Fibroblast of skin of back (primary cell): ENCODE data around the gene ACADSB.

ENCODE experiments used
- DNase-seq: peaks from one replicate; pipeline ENCODE4 v3.0.0-alpha.2; 2013

ACADSB gene

DNA sequence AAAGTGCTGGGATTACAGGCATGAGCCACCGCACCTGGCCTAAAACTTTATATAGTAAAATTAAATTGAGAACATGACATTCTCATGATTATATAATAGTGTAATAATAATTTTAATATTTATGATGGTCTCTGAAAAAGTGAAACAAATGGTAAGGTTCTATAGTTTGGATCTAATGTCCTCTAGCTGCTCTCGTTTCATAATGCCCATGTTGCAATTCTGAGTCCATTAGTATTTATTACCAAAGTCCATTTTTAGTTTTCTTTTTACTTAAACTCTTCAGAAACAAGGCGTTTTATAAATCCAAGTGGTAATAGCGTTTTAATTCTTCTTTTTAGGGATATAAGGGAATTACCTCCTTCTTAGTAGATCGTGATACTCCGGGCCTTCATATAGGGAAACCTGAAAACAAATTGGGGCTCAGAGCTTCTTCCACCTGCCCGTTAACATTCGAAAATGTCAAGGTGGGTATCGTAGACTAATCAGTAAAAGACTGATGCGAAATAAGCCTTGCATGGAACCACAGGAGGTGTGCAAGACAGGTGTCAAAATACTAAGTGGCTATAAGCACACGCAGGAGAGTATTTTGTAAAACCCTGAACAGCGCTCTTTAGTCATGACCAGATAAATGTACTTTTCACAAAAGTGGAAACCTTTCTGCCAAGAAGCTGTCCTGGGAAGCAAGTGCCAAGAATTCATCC, 34.1 kb downstream of the ACADSB start:
- no peak for DNase-seq

DNA sequence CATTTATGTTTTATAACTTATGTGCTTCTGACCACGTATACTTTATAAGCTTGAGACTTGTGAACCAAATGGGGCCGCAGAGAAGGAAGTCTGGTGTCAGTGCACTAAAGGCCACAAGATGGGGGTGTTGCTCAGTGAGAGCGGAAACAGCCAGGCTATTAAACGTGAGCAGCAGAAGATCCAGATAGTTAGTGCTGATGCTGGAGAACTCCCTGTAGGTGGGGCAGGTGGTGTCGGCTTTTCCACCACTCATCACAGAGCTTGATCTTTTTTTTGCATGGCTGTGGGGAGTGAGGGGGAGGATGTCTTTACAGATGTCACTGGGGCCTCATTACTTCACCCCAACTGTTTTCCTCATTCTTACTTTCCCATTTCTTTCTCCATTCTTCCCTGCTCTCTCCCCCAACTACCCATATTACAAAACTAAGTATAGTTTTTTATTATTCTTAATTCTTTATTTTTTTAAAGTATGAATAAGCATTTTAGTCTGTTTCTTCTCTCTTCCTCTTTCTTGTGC, 34.7 kb downstream of the ACADSB start:
- peak; percentile 54 for DNase-seq

- peak; percentile 2 for DNase-seq
Measured at GRCh38 chr10:123044391-123044790, 35.6 kb downstream of the ACADSB start.

GRCh38 chr10:123045961-123046731, 37.3 kb downstream of the ACADSB start:
- no peak for DNase-seq

DNA sequence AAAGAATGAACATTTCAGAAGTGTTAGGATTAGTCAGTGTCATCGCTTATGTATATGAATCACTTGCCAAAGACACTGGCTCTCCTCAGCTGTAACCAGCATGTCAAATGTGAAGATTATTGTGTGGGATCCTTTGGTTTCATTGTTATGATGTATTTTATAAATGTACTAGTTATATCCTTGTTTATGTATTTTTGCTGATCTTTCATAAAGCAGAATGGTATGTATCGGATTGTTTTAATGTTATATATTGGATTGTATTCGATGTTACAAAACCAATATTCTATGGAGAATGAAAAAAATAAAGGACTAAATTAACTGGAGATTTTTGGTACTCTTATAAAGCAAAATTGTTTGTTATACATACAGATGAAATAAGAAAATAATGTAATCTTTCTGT, 49.2 kb downstream of the ACADSB start:
- no peak for DNase-seq

GRCh38 chr10:123061865-123062264, 53.1 kb downstream of the ACADSB start:
- DNase-seq: no peak

DNA sequence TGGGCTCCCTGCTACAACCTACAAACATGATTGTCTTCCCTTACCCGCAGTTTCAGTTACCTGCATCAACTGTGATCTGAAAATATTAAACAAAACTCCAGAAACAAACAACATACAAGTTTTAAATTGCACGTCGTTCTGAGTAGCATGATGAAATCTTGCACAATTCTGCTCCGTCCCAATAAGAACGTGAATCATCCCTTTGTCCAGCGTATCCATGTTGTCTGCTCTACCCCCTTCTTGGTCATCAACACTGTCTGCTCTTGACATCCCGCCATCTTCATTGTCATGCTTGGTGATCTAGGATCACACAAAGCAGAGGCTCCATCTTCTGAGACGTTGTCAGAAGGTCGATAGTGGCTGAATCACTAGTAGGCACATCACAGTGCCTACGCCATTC, 53.9 kb downstream of the ACADSB start:
- DNase-seq: no peak

DNA sequence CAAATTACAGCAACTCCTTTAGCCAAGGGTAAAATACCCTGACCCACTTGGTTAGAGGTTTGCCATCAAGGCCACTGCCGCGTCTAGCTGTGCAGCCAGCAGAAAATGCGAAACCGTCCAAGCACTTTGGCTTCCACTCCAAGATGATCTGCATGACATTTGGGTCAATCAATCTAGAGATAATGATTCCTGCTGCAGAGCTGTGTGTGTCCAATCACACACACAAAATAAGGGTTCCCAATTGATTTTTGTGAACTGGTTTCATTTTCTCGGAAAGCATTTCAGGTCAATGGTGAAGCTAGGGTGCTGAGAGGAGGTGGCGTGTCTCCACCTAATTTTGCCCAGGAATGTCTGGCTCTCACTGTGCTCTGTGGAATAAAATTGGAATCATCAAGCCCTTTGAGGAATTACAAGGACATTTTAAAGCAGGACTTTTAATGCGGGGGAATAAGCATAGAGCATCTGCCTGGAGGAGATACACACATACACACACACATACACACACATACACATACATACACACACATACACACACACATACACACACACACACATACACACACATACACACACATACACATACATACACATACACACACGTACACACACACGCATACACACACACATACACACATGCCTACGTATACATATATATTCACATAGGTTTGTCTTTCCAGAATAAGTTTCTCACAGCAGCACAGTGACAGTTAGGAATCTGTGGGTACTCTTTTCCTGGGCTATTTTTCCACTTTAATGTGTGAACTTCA, 59.5 kb downstream of the ACADSB start:
- DNase-seq: no peak

DNA sequence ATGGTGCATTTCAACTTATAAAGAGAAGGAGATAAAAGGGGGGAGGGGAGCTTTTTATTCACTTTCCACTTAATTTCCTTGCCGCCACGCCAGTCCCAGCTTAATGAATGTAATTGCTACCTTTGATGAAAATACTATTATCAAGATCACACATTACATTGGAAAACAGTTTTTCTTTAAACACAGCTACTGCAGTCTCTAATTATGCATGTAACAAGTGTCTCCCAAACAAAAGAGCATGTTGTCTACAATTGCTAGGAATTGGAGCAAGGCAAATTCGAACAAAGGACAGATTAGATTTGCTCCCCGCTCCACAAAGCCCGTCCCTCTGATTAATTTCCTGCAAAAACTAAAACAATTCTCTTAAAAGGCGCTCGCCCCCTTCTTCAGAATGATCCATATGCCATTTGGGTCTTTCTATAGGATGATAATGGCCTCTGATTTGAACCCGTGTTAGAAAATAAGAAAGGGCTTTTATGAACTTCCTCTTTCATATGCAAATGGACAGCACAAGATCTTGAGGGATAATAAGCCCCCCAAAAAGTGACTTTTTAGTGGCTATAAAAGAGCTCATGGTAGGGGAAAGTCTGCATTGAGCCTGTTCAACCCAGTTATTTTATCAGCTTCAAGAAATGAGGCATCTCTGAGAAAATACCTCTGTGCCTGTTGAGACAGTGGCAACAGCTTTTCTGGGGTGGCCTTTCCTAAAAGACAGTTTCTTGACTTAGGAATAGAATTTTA, 60.6 kb downstream of the ACADSB start:
- DNase-seq: no peak

DNA sequence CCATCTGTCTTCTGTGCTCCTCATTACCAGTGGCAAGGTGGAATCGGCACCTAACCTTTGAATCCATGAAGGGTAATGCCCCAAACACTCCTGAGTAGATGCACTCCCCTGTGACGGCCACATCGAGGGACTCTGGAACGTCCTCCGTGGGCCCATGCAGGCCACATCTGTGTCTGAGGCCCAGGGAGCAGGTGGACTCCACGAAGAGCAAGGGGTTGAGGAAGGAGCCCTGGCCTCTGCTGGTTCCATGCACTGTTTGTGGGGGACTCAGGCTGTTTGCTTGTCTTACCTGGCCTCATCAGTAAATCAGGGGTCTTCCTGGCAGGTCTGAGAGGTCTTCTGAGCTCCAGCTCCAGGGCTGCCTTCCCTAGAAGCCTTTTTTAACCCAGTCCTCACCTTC, 64.4 kb downstream of the ACADSB start:
- DNase-seq: no peak

- DNase-seq: no peak
Measured at GRCh38 chr10:123074215-123074614, 65.4 kb downstream of the ACADSB start.

GRCh38 chr10:123081896-123082295, 73.1 kb downstream of the ACADSB start:
- no peak for DNase-seq

- DNase-seq: no peak
Measured at GRCh38 chr10:123083811-123084210, 75.0 kb downstream of the ACADSB start.

DNA sequence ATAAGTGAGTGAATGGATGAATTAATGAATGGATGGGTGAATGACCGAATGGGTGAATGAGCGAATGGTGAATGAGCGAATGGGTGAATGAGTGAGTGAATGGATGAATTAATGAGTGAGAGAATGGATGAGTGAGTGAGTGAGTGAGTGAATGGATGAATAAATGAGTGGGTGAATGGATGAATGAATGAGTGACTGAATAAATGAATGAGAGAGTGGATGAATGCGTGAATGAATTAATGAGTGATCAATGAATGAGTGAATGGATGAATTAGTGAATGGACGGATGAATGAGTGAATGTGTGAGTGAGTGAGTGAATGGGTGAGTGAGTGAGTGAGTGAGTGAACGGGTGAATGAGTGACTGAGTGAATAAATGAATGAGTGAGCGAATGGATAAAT, 77.5 kb downstream of the ACADSB start:
- DNase-seq: no peak

DNA sequence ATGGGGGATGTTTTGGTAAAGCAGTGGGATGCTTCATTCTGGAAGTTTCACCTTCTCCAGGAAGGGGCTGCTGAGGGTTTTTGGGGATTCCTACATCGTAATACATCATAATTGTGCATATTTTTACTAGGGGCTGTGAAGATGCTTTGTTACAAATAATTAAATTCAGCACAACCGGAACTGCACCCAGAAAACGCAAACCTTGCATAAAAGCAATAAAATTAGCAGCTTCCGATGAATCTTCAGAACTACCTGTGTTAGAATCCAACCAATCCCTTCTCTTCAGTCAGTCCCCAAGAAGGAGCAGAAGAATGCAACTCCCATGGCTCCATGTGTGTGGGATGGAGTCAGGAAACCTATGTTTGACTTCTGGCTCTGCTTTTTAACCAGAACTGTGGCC, 78.5 kb downstream of the ACADSB start:
- DNase-seq: no peak

- DNase-seq: no peak
Measured at GRCh38 chr10:123087786-123088185, 79.0 kb downstream of the ACADSB start.

DNA sequence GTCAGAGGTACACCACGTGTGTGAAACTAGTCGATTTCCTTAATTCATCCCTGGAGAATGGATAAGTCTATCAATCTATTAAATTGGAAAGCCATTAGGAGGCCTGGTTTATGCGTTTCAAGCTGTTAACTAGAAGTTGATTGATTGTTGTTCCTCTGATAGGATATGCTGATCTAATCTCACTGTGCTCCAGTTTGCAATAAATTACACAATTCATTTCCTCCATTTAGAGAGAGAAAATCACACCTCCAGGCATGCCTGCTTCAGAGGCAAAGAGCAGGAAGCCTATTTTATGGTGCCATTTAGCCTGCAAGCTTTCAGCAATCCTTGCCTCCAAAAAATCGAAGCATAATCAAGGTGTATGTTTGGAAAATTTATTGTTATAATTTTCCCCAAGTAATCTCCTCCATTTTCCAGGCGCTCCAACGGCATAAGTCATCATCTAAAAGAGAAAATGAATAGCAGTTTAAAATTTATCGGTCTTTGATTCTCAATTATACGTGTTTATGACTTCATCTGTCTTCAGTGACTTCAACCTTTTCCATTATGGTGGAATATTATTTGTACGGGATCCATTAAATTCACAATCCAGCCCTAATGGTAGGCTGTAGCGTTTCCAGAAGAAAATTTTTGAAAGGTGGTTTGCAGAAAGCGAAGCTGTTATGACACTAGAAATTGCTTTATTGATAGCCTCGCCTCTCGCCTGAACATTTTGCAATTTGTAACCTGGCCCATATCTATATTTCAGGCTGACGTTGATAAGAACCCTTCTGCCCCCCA, 84.0 kb downstream of the ACADSB start:
- DNase-seq: no peak

- DNase-seq: no peak
Measured at GRCh38 chr10:123093489-123093888, 84.7 kb downstream of the ACADSB start.

GRCh38 chr10:123096452-123096851, 87.6 kb downstream of the ACADSB start:
- no peak for DNase-seq

DNA sequence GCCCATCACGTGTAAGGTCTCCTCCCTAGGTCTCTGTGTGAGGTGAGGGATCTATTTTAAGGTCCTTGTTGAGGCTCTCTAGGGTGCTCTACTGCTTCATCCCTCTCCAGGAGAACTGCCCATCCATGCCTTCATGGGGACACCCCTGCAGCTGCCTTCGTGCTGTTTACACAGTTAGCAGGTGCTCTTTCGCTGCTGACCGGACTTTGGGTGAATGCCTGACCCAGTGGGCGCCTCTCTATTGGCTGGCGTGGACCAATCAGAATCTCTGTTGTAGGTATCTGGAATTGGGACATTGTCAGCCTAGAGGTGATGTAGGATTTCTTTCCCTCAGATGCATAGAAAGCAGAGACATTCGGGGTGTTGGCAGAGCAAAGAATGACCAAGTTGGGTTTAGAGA, 88.2 kb downstream of the ACADSB start:
- DNase-seq: no peak

GRCh38 chr10:123100030-123100762, 91.4 kb downstream of the ACADSB start:
- no peak for DNase-seq
